Lower lobe of right lung (tissue), 2 donors: ENCODE data around the gene GRIK4. TPM values are rescaled to one million over a fixed set of nuclear protein-coding genes. Genes with fewer than 3 reads are reported as not detected.

Source experiments
- ATAC-seq, 2 donors: fragments of 200-7000 bp; cut with Tn5 transposase; one replicate each; pipeline ENCODE4 v1.9.1; 2020 to 2022; ENCODE audit warnings: mild to moderate bottlenecking in 2 of 2, moderate library complexity in 2 of 2
- DNase-seq: peaks from one replicate; pipeline ENCODE4 v3.0.0-alpha.2; 2020
- H3K27ac ChIP-seq: fragments of 200-600 bp; one replicate; pipeline ENCODE4 v1.8.0; 2022
- H3K27me3 ChIP-seq: fragments of 200-600 bp; one replicate; pipeline ENCODE4 v1.8.0; 2022; ENCODE audit warnings: low read depth
- H3K36me3 ChIP-seq: fragments of 200-600 bp; one replicate; pipeline ENCODE4 v1.8.0; 2022; ENCODE audit warnings: mild to moderate bottlenecking
- H3K4me1 ChIP-seq: fragments of 200-600 bp; one replicate; pipeline ENCODE4 v1.8.0; 2022
- H3K4me3 ChIP-seq: fragments of 200-600 bp; one replicate; pipeline ENCODE4 v1.8.0; 2022; ENCODE audit warnings: mild to moderate bottlenecking
- H3K9me3 ChIP-seq: fragments of 200-600 bp; one replicate; pipeline ENCODE4 v1.8.0; 2022
- intact Hi-C: fragments of 100-400 bp; cut with DNase I; formaldehyde crosslinking; loops from one replicate; pipeline ENCODE4 v1.11.0; 2022
- total RNA-seq: library from RNA; stranded (reverse); fragmentation: NEBNext Ultra II Directional; extraction: Animal tissue kit (Norgen Biotek cat#: 25700); gene quantifications from one replicate; pipeline ENCODE4 v1.2.1, GENCODE V29; 2021
- TF ChIP-seq, protein P1 (sequence below): fragments of 200-600 bp; IDR thresholded peaks from one replicate; pipeline ENCODE4 v1.8.0; 2022; ENCODE audit warnings: antibody characterized with exemption, mild to moderate bottlenecking
- donor health status: DM: no; HTN: yes; CAD: no; lungs with severe emphysema.

GRIK4 gene
- total RNA-seq, 1 donor from 2014 or later, result 2.2 TPM

DNA sequence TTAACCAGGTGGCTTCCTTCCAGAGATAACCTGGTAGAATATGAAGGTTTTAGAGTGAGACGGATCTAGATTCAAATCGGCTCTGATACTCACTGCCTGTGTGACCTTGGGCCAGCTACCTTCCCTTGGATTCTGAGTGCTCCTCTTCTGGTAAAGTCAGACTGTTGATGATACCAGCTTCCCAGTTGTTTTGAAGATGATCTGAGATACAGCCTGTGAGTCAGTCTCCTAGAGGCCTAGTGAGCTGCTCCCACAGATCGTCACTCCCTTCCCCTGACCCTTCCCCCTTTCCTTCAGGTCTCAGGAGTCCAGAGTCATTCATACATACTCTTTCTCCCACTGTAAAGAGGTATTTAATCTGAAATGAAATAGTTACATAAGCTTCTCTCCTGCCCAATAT is 207.8 kb downstream of the GRIK4 start:
- no peak for DNase-seq
- H3K4me3 ChIP-seq, result no peak overlapping the region

DNA sequence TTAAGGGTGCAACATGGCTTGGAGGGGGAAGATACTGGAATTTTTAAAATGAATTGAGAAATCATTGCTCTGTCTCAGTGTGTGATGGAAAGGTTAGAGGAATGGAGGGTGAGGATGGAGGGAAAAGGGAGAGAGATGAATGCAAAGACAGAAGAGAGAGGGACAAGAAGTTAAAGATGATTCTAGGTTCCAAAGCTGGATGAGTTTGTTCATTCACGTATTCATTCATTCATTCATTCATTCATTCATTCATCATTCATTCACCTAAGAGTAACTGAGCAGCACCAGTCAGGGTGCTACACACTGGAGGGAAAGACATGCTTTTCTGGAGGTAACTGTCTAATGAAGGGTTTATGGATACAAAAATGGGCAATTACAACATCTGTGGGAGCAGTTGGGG is 209.2 kb downstream of the GRIK4 start:
- Histone ChIP-seq H3K4me1 (no peaks in the 10 kb centered on the region), H3K4me3 (no peak overlapping the region), H3K27me3 (no peaks in the 10 kb centered on the region), H3K36me3 (no peaks in the 10 kb centered on the region), H3K27ac (no peak overlapping the region), H3K9me3 (no peaks in the 10 kb centered on the region)
- TF ChIP-seq, protein P1, sequence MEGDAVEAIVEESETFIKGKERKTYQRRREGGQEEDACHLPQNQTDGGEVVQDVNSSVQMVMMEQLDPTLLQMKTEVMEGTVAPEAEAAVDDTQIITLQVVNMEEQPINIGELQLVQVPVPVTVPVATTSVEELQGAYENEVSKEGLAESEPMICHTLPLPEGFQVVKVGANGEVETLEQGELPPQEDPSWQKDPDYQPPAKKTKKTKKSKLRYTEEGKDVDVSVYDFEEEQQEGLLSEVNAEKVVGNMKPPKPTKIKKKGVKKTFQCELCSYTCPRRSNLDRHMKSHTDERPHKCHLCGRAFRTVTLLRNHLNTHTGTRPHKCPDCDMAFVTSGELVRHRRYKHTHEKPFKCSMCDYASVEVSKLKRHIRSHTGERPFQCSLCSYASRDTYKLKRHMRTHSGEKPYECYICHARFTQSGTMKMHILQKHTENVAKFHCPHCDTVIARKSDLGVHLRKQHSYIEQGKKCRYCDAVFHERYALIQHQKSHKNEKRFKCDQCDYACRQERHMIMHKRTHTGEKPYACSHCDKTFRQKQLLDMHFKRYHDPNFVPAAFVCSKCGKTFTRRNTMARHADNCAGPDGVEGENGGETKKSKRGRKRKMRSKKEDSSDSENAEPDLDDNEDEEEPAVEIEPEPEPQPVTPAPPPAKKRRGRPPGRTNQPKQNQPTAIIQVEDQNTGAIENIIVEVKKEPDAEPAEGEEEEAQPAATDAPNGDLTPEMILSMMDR, result no peak
- ATAC-seq (no peak), DNase-seq (no peak)
- intact Hi-C loops, result no loop called here

More for the DNA sequence above, 207.8 kb downstream of the GRIK4 start:
- H3K9me3 ChIP-seq, result no peaks in the 10 kb centered on the region
- no peak for ATAC-seq
- no peaks in the 10 kb centered on the region for H3K4me1 ChIP-seq
- no peaks in the 10 kb centered on the region for H3K27me3 ChIP-seq
- no peaks in the 10 kb centered on the region for H3K36me3 ChIP-seq
- intact Hi-C loops, result no loop called here
- TF ChIP-seq, protein P1, result no peak
- H3K27ac ChIP-seq, result no peak overlapping the region

DNA sequence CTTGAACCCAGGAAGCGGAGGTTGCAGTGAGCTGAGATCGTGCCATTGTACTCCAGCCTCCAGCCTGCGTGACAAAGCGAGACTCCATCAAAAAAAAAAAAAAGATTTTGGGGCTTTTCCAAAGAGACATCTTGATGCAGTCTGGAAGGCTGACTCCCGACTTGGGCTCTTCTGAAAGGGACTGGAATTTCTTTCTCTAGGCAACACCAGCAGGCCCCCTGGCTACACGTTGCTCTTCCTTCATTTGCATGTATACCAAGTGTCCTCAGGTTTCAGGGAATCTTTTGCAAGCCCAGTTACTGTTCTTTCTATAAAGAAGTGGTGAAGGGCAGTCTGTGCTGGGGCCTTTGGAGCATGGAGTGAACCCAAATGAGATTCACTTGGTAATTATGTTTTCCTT is 211.0 kb downstream of the GRIK4 start:
- ATAC-seq, result no peak
- TF ChIP-seq, protein P1, result no peak
- Histone ChIP-seq H3K36me3 (no peaks in the 10 kb centered on the region), H3K27ac (no peak overlapping the region), H3K9me3 (peaks cover 11% of the 10 kb centered on the region), H3K4me3 (no peak overlapping the region), H3K27me3 (no peaks in the 10 kb centered on the region), H3K4me1 (no peaks in the 10 kb centered on the region)
- intact Hi-C loops, result no loop called here
- no peak for DNase-seq

DNA sequence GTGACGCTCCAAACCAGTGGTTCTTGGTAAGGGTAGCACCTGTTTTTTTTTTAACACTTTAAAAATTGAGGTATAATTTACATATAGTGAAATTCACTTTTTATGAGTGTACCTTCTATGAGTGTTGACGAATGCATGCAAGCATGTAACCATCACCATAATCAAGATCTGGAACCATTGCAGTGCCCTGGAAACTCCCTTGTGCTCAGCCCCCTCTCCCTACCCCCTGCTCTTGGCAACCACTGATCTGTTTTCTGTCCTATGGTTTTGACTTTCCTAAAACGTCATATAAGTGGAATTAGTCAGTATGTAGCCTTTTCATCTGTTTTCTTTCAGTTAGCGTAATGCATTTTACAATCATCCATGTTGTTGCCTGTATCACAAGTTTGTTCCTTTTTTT is 212.2 kb downstream of the GRIK4 start:
- H3K4me3 ChIP-seq, result no peak overlapping the region
- H3K27me3 ChIP-seq, result no peaks in the 10 kb centered on the region
- TF ChIP-seq, protein P1, result no peak
- no peak overlapping the region for H3K27ac ChIP-seq
- H3K36me3 ChIP-seq, result no peaks in the 10 kb centered on the region
- DNase-seq, result no peak
- no peaks in the 10 kb centered on the region for H3K4me1 ChIP-seq
- peaks cover 22% of the 10 kb centered on the region for H3K9me3 ChIP-seq
- ATAC-seq, result no peak
- intact Hi-C loops, result no loop called here

DNA sequence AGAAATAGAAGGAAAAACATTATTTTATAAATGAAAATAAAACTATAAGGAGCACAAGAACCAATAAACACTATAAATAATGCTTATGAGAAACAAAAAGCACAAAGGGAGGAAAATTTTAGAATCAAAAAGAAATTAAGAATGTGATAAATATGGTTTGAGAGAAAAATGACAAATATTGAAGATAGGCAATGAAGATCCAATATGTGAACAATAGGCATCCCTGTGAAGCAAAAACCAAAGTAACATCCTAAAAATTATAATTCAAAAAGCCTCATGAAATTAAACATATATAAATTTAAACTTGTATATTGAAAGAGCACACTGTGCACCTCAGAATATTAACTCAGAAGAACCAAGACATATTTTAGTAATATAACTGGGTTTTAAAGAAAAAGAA is 216.2 kb downstream of the GRIK4 start:
- intact Hi-C loops, result no loop called here
- ATAC-seq, result no peak

More for the DNA sequence above, 216.2 kb downstream of the GRIK4 start:
- peaks cover 25% of the 10 kb centered on the region for H3K9me3 ChIP-seq
- H3K27ac ChIP-seq, result no peak overlapping the region
- no peaks in the 10 kb centered on the region for H3K36me3 ChIP-seq
- no peaks in the 10 kb centered on the region for H3K4me1 ChIP-seq
- TF ChIP-seq, protein P1, result no peak
- H3K4me3 ChIP-seq, result no peak overlapping the region
- DNase-seq, result no peak
- no peaks in the 10 kb centered on the region for H3K27me3 ChIP-seq
